Measurements from ENCODE around the gene CCM2.
"Not testable (repeated sequence)": the region's sequence is repeated elsewhere in the genome, so short reads cannot be mapped to it uniquely, and the experiment has no call there.

Gene CCM2

DNA sequence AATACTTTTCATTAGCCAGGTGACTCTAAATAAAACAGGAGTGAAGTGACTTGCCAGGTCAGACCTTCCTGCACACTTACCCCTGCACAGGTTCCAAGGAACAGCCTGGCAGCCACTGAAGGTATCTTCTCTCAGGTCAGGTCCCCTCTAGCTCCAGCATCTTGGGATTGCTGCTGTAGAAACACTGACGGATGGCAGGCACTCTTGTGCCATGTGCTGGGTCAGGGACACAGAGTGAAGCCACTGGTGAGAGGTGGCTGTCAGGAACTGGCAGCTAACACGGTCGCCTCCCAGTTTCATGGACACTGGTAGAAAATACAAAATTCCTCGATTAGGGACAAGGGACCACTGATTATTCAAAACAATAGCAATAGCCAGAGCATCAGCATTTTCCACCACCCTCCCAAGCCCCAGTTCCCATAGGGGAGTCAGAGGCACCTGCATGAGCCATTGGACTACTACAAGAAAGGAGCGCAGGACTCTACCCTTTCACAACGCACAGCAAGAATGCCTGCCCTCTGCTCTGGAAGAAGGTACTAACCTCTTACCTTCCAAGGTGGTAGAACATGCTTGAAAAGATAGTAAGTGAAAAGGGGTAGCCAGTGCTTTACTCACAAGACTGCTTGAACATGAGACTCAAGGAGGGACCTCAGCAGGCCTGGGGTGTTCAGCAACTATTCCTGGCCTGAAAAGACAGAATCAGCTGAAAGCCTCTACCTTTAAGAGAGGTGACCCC is 16.1 kb upstream of the CCM2 start:
- no peak for DNase-seq

DNA sequence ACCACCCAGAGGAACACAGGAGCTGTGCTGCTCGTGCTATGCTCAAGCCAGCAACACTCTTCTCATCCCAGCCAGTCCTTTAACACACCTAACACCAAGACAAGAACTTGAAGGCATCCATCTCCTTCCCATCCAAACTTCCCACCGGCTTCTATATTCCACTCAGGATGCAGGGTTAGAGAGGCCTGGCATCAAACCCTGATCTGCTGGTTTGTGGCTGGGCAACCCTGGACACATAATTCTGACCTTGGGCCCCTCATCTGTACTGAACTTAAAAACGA is 15.6 kb upstream of the CCM2 start:
- no peak for DNase-seq

DNA sequence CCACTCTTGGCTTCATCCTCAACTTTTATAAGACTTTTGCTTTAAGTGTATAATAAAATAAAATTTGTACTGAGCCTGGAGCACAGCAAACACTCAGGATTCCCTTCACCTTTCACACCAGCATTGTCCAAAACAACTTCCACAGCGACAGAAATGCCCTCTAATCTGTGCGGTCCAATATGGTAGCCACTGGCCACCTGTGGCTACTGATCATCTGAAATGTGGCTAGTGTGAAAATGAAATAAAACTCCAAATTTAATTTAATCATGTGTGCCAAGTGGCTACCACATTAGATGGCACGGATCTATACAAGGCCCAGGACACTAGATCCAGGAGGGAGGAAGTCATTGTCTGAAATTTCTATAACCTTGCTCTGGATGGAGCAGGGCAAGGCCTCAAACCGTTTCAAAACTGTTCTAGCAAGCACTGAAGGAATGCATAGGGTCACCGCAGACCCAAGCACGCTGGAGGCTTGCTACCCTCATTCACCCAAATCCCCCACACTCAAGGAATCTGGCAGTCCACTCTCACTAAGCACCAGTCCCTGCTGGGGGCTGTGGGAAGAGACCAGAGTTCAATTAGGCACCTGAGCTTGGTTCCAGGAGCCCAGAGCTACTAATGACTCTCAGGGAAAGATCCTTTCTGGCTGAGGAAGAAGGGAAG is 14.8 kb upstream of the CCM2 start:
- DNase-seq, result no peak

DNA sequence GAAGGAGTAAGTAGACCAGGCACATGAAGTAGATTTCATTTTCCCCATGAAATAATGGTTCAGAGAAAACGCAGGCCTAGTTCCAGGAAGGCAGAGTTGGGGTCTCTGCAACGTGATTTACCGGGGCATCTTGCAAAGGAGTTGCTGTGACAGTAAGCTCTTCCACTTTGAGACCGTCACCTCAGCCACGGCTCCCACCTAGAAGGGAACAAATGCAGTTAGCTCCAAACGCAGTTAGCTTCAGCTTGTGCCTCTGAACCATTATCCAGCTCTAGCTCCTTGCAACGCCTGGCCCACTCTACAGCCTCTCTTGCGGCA is 14.1 kb upstream of the CCM2 start:
- no peak for DNase-seq

DNA sequence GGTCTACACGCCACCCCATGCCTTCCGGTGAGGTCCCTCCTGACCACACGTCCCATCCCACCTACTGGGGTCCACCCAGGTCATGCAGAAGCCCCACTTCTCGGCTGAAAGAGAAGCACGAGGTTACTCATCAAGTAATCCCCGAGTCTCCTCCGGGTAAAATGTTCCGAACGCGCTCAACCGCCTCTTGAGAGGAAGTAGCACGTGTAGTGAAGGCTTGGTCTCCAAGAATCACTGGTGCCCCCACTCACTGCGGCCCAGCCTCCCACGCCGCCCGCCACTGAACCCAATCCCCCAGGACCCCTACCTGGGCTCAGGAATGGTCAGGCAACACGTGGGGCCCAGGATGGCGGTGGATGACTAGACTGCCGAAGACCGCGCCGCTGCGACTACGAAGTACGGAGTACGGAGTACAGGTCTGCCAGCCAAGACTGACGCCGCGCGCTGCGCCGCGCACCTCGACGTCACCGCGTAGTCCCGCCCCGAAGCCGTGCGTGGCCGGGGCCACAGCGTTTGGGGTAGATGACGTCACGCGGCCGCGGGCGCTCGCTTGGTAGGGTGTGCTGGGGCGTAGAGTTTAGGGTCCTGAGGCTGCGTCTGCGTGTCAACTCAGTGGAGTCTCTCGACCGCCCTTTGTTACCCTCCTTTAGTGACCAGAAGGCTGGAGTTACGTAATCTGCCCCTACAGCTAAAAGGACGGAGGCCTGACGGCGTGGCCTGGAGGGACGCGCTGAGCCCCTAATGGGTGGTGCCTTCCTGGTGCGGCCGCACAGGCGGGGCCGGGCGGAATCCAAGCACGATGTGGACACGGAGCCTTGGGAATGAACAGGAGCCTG is 13.6 kb upstream of the CCM2 start:
- peak; percentile 94 to 98 for DNase-seq

DNA sequence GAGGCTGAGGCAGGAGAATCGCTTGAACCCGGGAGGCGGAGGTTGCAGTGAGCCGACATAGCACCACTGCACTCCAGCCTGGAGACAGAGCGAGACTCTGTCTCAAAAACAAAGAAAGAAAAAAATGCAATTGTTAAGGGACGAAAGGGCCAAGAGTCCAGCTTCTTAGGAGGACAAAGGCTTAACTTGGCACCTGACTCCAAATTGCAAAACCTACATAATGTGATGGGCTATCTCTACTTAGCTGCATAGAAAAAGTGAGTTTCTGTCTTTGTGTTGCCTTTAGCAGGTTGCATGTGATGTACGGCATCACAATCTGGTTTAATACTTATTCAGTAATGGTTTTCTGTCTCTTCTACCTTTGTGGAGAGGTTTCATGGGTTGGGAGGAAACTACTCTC is 12.5 kb upstream of the CCM2 start:
- DNase-seq, result no peak

DNA sequence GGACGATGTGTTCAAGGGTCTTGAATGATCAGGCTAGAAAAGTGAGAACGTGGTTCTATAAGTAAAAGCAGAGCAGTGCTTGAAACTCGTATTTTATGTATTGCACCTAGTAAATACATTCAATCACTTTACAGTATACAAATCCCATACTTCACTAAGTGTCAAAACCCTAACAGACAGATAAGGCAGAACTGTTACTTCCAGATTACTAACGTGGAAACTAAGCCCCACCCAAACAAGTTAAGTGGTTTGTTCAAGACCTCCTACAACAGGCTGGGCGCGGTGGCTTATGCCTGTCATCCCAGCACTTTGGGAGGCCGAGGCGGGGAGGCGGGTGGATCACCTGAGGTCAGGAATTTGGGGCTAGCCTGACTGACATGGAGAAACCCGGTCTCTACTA is 12.0 kb upstream of the CCM2 start:
- no peak for DNase-seq

DNA sequence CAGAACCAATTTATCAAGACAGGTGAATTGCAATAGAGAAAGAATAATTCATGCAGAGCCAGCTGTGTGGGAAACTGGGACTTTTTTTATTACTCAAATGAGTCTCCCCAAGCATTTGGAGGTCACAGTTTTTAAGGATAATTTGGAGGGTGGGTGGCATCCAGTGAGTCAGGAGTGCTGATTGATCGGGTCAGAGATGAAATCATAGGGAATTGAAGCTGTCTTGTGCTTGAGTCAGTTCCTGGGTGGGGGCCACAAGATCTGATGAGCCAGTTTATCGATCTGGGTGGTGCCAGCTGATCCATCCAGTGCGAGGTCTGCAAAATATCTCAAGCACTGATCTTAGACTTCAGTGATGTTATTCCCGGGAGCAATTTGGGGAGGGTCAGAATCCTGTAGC is 11.3 kb upstream of the CCM2 start:
- DNase-seq, result no peak

DNA sequence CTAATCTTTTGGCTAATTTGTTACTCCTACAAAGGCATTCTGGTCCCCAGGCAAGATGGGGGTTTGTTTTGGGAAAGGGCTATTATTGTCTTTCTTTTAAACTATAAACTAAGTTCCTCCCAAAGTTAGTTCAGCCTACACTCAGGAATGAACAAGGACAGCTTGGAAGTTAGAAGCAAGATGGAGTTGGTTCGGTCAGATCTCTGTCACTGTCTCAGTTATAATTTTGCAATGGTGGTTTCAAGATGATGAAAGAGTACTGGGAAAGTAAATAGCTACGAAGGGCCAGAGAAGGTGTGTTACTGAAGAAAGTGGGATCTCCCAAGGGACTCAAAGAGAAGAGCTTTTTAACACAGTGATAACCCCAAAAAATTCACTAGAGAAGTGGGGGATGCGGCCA is 10.9 kb upstream of the CCM2 start:
- no peak for DNase-seq

DNA sequence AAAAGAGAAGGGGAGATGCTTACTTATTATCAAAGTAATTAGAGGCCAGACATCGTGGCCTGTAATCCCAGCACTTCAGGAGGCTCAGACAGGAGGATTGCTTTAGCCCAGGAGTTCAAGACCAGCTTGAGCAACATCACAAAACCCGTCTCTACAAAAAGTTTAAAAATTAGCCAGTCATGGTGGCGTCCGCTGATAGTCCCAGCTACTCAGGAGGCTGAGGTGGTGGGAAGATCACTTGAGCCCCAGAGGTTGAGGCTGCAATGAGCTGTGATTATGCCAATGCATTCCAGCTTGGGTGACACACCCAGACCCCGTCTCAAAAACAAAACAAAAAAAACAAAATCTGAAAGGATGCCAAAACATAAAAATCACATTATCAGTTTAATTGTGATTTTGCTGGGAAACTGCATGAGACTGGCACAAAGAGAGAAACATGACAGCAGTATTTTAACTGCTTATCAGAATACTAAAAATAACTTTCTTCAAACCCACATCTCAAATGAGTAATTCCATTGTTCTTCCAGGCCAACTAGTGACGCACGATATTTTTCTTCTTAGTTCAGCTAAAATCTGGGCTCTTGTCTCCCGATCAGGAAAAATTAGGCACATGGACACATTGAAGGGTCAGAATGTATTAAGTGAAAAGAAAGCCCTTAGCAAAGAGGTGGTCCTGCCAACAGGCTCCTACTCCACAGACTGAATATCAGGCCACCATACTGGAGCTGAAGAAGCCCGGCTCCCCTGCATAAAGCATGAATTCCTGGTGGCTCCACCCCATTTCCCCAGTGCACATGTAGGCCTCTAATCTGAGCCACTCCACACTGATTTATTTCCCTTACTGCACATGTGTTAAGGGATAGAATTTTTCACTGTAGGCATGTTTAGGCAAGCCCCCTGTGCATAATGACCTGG is 9.6 kb upstream of the CCM2 start:
- no peak for DNase-seq

DNA sequence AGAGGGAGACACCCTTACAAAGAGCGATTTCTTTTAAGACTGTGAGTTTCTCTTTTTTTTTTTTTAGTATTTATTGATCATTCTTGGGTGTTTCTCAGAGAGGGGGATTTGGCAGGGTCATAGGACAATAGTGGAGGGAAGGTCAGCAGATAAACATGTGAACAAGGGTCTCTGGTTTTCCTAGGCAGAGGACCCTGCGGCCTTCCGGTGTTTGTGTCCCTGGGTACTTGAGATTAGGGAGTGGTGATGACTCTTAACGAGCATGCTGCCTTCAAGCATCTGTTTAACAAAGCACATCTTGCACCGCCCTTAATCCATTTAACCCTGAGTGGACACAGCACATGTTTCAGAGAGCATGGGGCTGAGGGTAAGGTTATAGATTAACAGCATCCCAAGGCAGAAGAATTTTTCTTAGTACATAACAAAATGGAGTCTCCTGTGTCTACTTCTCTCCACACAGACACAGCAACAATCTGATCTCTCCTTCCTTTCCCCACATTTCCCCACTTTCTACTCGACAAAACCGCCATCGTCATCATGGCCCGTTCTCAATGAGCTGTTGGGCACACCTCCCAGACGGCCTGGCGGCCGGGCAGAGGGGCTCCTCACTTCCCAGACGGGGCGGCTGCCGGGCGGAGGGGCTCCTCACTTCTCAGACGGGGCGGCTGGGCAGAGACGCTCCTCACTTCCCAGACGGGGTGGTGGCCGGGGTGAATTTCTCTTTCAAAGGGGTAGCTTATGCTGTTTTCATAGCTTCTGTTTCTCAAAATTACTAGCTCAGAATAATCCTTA is 7.8 kb upstream of the CCM2 start:
- not testable (repeated sequence) for DNase-seq

DNA sequence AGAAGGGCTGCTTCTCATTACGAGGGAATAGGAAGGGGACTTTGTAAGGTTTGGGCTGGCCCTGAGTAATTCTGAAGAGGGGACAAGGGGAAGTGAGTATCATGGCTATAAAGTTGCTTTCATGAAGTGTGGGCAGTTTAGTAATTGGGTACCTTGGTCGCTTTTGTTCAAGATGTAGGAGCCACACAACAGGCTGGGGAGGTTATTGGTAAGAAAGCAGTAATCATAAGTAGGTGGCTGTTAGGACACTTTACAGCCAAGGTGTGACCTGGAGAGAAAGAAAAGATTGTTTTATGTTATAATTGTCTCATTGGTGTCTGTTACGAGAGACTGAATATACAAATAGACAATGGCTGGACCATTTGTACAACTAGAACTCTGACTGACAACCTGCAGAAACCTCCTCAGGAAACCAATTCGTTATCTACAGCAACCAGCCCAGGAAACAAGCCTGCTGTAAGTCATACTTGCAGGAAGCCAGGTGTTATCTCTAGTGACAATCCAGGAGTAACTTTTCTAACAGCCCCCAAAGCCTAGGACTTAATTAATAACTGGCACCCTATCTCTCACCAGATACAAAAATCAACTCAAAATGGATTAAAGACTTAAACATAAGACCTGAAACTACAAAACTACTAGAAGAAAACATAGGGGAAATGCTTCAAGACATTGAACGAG is 5.0 kb upstream of the CCM2 start:
- no peak for DNase-seq

DNA sequence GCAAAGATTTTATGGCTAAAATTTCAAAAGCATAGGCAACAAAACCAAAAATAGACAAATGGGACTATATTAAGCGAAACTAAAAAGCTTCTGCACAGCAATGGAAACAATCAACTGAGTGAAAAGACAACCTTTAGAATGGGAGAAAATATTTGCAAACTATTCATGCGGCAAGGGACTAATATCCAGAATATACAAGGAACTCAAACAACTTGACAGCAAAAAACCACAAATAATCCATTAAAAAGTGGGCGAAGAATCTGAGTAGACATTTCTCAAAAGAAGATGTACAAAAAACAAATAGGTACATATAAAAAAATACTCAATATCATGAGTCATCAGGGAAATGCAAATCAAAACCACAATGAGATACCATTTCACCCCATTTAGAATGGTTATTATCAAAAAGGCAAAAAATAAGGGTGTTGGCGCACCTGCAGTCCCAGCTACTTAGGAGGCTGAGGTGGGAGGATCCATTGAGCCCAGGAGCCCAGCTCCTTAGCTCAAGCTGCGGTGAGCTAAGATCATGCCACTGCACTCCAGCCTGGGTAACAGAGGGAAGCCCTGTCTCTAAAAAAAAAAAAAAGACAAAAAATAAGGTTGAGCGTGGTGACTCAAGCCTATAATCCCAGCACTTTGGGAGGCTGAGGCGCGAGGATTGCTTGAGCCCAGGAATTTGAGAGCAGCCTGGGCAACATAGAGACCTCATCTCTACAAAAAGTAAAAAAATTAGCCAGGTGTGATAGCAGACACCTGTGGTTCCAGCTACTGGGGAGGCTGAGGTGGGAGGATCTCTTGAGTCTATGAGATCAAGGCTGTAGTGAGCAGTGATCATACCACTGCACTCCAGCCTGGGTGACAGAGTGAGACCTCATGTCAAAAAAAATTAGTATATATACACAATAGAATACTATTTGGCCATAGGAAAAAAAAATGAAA is 4.2 kb upstream of the CCM2 start:
- DNase-seq, result no peak

DNA sequence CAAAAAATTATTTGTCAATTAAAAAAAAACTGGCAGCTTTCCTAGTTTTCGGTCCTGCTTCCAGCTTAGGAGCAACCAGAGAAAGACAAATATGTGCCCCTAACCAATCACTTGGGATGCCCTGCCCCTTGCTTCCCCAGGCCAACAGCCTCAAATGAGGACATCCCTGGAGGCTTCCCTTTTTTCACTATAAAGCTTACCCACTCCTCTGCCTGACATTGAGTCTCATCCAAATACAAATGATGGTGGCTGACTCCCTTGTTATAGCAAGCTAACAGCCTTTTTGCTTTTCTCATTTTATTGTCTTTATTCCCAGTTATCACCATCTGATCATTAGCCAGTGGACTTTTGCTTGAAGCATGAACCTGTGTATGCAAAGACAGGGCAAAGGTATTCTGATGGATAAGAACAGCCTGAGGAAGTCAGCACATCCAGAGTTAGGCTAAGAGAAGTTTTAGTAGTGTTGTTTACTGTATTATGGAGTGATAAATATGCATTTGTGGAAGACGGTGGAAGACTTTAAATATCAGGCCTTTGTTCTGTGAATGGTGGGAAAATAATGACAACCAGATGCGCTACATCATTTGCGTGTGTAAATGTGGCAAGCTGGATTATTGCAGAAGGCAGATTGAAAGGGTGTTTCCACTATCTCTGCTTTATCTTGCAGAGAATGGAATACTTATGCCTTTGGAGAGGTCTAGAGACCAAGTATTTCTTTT is 1.7 kb upstream of the CCM2 start:
- no peak for DNase-seq

DNA sequence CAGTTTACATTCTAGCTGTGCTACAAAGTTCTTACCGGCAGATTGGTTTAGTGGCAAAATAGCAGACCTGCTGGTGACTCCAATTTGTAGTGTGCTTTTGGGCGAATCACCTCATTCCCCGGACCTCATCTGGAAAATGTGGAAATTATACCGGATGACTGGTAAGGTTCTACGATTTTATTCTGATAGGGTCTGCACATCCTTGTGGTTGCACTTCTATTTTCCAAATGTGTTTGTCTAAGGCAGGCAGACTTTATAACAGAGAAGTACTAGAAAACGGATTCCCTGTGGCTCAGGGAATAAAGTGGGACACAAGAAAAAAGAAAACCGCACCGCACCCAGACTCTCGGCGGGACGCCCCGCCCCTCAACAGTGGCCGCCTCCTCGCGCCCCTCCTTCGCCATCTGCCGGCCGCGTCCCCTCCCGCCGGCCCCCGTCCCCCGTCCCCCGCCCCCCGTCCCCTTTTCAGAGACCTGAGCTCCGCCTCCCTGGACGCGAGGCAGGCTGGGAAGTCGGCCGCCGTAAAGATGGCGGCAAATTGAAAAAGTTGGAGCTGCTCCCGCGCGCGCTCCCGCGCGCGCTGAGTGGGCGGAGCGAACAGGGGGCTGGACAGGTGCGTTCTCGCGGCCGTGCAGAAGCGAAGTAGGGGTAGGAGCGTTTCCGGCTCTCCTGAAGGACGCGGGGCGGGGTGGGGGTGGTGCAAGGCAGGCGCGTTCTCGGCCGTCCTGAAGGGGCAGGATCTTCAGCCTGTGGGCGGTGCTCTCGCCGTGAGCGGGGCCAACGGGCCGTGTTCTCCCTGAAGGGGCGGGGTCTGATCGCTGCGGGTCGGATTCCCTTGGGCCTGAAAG is 532 bp upstream of the CCM2 start:
- DNase-seq, result peak; percentile 99 to 100

DNA sequence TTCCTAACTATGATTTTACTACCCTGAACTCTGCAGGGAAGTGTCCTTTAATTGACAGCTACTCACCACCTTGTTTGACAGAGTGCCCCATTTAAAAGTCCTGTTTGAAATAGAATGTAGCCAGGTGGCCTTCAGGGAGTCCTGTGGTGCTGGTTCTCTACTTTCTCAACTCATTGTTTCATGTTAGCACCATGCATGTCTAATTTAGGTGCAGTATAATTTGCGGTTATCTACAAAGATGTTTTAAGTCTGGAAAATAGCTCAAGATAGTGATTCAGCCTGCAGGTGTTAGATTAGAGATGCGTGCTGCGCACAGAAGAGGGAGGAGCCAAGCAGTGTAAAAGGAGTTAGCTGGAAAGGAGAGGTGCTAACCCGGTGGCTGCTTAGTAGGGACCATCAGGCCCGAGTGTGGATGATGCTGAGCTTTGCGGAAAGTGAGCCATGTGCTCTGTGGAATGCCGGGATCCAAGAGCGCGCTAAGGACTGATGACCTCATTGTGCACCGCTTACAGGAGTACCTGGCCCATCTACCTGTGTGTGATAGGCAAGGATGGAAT is 1.2 kb downstream of the CCM2 start:
- no peak for DNase-seq

DNA sequence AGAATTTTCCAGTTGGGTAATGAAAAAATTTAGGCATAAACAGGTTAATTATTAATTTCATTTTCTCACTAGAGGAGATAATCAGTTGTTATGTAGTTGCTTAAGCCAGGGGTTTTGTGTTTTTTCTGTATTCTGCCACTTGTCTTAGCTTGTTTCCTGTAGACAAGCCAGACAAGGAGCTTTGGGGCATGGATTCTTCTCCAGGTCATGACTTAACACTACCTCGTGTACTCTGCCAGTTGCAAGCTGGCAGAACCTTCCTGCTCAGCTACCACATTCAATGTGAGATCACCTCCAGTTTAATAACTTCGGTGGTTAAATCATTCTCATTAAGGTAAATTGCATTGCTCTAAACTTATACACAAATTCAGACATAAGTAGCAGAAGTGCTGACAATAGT is 1.8 kb downstream of the CCM2 start:
- no peak for DNase-seq

DNA sequence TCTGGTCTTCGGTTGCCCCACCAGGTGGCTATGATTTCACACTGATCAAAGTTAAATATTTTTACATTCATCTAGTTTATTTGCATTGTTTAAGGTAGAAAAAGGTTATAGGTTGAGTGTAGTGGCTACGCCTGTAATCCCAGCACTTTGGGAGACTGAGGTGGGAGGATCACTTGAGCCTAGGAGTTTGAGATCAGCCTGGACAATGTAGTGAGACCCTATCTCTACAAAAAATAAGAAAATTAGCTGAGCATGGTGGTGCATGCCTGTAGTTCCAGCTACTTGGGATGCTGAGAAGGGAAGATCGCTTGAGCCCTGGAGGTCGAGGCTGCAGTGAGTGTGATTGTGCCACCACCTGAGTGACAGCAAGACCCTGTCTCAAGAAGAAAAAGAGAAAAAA is 3.8 kb downstream of the CCM2 start:
- no peak for DNase-seq

DNA sequence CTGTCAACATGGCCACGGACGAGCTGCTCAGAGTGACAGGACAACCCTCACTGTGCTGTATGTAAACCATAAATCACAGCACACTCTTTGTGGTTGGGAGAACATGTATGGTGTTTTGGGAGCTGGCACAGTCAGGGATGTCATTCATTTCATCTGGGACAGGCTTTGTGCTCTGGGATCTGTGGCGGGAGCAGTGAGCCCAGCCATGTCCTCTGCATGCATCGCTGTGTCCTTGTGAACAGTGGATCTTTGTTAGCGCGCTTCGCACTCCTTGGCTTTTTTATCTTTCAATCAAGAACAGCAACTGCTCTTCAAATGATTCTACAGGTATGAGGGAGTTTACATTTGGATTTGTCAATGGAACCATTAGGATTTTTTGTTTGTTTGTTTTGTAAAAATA is 7.1 kb downstream of the CCM2 start:
- no peak for DNase-seq

All from NCI-H446 (cell line).